Measurements from ENCODE around the gene CETN3. TPM values are rescaled to one million over a fixed set of nuclear protein-coding genes. Genes with fewer than 3 reads are reported as not detected.
A peak's percentile ranks its signal among the peaks of the same experiment; 100 is the strongest.

The CETN3 gene
- total and polyA plus RNA-seq, 2 of the 13 experiments (the other 11 are each of a cell fraction or from before 2014, with no cell fraction given), result 15.4 to 71.5 TPM

DNA sequence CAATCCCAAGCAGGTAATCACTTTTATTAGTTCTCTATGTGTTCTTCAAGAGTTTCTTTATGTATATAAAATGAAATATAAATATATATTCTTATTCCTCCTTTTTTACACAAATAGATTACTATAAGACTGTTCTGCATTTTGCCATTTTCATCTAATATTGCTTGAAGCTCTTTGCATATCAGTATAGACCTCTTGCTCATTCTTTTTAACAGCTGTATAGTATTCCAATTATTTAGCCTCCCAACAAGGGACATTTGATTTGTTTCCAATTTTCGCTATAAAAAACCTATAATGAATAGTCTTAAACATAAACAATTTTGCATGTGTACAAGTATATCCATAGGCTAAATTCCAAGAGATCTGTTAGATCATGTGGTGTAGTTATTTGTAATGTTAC is 25.2 kb downstream of the CETN3 start:
- Histone ChIP-seq H2AFZ (ENCODE audit: low read length) (no peak overlapping the region), H3K79me2 (ENCODE audit: insufficient read depth, low read length) (no peaks in the 10 kb centered on the region), H3K36me3 (replicated peaks in 1 of 2; ENCODE audit: control insufficient read depth in 1 of 2, insufficient read depth in 2 of 2, low read length in 2 of 2) (no peaks in the 10 kb centered on the region), H3K9ac (ENCODE audit: insufficient read depth, low read depth, low read length) (no peak overlapping the region), H3K4me3 (replicated peaks in 1 of 3; ENCODE audit: insufficient read depth in 1 of 3, low read depth in 2 of 3, low read length in 3 of 3) (no peak overlapping the region), H3K27me3 (ENCODE audit: control insufficient read depth in 1 of 2, insufficient read depth in 2 of 2, low read length in 2 of 2) (no peaks in the 10 kb centered on the region), H3K4me1 (ENCODE audit: insufficient read depth, low read length) (peaks cover 8% of the 10 kb centered on the region; the same call in 1 of the 2 replicates), H3K9me3 (ENCODE audit: low read length) (no peaks in the 10 kb centered on the region), H3K4me2 (ENCODE audit: low read depth, low read length) (no peak overlapping the region), H3K27ac (ENCODE audit: extremely low read length, insufficient read depth, low read length) (no peak overlapping the region), H4K20me1 (ENCODE audit: insufficient read depth, low read length) (no peaks in the 10 kb centered on the region)
- TF ChIP-seq THAP7 (CRISPR knock-in tag; IDR thresholded peaks at IDR 0.05) (no peak), SIX1 (CRISPR knock-in tag; IDR thresholded peaks at IDR 0.05; ENCODE audit: borderline replicate concordance) (no peak), ZNF225 (CRISPR knock-in tag; IDR thresholded peaks at IDR 0.05) (no peak), ZNF530 (CRISPR knock-in tag; IDR thresholded peaks at IDR 0.05; ENCODE audit: low read depth) (no peak)
- FAIRE-seq (no peak), ATAC-seq (no peak), DNase-seq (ENCODE audit: low spot score) (no peak)
- intact Hi-C loops (cut with micrococcal nuclease; ENCODE audit: unreplicated experiment), result no loop called here
- POLR2A ChIA-PET, result no interaction called here
- no TSS peak for BruUV-seq (replicated peaks)
- in situ Hi-C loops (cut with HindIII; ENCODE audit: extremely low pct_ligation_motif_present, low pct_unique_long_range_greater_than_20kb), result loop anchor here (10.0 kb wide), 1 partner anchor 250 kb away; no protein-coding TSS in a partner anchor
- WGBS (ENCODE audit: low lambda C conversion rate), result 0% methylated on average over 1 of the region's 1 CpG
- CTCF ChIA-PET (ENCODE audit: low intra/inter-chr PET ratio, low total read pairs), result no interaction called here

DNA sequence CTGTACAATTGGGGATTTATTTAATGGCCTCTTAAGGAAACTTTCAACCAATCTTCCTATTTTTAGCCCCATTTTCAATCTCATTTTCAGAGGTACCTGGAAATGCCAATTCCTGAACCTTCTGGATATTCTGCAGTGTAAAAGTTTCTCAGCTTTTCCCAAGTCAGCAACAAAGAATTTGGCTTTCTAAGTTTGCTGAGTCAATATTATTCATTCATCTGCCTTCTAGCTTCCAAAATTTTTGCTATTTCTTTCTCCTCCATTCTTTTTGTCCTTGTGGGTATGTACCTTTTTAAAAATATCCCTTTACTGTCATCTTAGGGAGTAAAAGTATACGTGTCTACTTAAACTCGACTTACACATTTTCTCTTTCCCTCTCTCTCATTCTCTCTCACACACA is 25.7 kb downstream of the CETN3 start:
- intact Hi-C loops (cut with micrococcal nuclease; ENCODE audit: unreplicated experiment), result no loop called here
- BruUV-seq (replicated peaks), result no TSS peak
- 0% methylated on average over 2 of the region's 2 CpGs for WGBS (ENCODE audit: low lambda C conversion rate)
- no peak overlapping the region for H3K4me2 ChIP-seq (ENCODE audit: low read depth, low read length)
- H3K79me2 ChIP-seq (ENCODE audit: insufficient read depth, low read length), result no peaks in the 10 kb centered on the region
- H3K4me3 ChIP-seq (replicated peaks in 1 of 3; ENCODE audit: insufficient read depth in 1 of 3, low read depth in 2 of 3, low read length in 3 of 3), result no peak overlapping the region
- ChIA-PET CTCF (ENCODE audit: low intra/inter-chr PET ratio, low total read pairs) (no interaction called here), POLR2A (no interaction called here)
- H2AFZ ChIP-seq (ENCODE audit: low read length), result no peak overlapping the region
- in situ Hi-C loops (cut with HindIII; ENCODE audit: extremely low pct_ligation_motif_present, low pct_unique_long_range_greater_than_20kb), result loop anchor here (10.0 kb wide), 1 partner anchor 249 kb away; no protein-coding TSS in a partner anchor
- peaks cover 8% of the 10 kb centered on the region; the same call in 1 of the 2 replicates for H3K4me1 ChIP-seq (ENCODE audit: insufficient read depth, low read length)
- H3K27ac ChIP-seq (ENCODE audit: extremely low read length, insufficient read depth, low read length), result no peak overlapping the region
- DNase-seq (ENCODE audit: low spot score) (no peak), ATAC-seq (no peak), FAIRE-seq (no peak)
- no peaks in the 10 kb centered on the region for H3K9me3 ChIP-seq (ENCODE audit: low read length)
- H3K36me3 ChIP-seq (replicated peaks in 1 of 2; ENCODE audit: control insufficient read depth in 1 of 2, insufficient read depth in 2 of 2, low read length in 2 of 2), result no peaks in the 10 kb centered on the region
- H3K27me3 ChIP-seq (ENCODE audit: control insufficient read depth in 1 of 2, insufficient read depth in 2 of 2, low read length in 2 of 2), result no peaks in the 10 kb centered on the region
- no peaks in the 10 kb centered on the region for H4K20me1 ChIP-seq (ENCODE audit: insufficient read depth, low read length)
- H3K9ac ChIP-seq (ENCODE audit: insufficient read depth, low read depth, low read length), result no peak overlapping the region
- TF ChIP-seq MAFF (IDR thresholded peaks at IDR 0.05; ENCODE audit: low read depth, low read length) (0 out of 2 replicates have a peak, but pooled peaks have one; percentile 43), ZNF318 (CRISPR knock-in tag; IDR thresholded peaks at IDR 0.05) (no peak), ATF2 (CRISPR knock-in tag; IDR thresholded peaks at IDR 0.05) (no peak), RAD51 (IDR thresholded peaks at IDR 0.05; ENCODE audit: borderline replicate concordance) (no peak)

Data from HepG2 (cell line).